Bronchial epithelial cell (primary cell): ENCODE results near the gene REEP2. TPM values are rescaled to one million over a fixed set of nuclear protein-coding genes. Genes with fewer than 3 reads are reported as not detected.

Source experiments
- DNase-seq: peaks from one replicate; pipeline ENCODE4 v3.0.0-alpha.2; 2010; ENCODE audit warnings: low read depth
- FAIRE-seq: peaks from 2 replicates; lab custom pipeline; 2011; peaks lifted over from hg19 to GRCh38; lab: Jason Lieb, UNC
- H3K27me3 ChIP-seq: 2 replicates; pipeline ENCODE4 v1.5.1; 2011; ENCODE audit warnings: low read length; ENCODE audit not compliant: control insufficient read depth, insufficient read depth
- H3K36me3 ChIP-seq: 2 replicates; pipeline ENCODE4 v1.5.1; 2011; ENCODE audit warnings: low read length; ENCODE audit not compliant: control insufficient read depth, insufficient read depth
- H3K4me3 ChIP-seq: 2 replicates; pipeline ENCODE4 v1.5.1; 2011; ENCODE audit warnings: mild to moderate bottlenecking, low read depth, low read length, control low read depth
- total RNA-seq: library from RNA; depleted of rRNA; stranded (reverse); fragments of >200 nt; gene quantifications from 2 replicates; pipeline ENCODE4 v1.2.1, GENCODE V29; 2014
- TF ChIP-seq, protein P1 (sequence below): IDR thresholded peaks from 2 replicates; pipeline ENCODE4 v1.5.1; 2011; ENCODE audit warnings: mild to moderate bottlenecking, moderate library complexity, low read length, control low read depth, inconsistent platforms; ENCODE audit not compliant: insufficient read depth, severe bottlenecking

Gene REEP2
- total RNA-seq, 1 donor from 2014 or later: 2.4 TPM

DNA sequence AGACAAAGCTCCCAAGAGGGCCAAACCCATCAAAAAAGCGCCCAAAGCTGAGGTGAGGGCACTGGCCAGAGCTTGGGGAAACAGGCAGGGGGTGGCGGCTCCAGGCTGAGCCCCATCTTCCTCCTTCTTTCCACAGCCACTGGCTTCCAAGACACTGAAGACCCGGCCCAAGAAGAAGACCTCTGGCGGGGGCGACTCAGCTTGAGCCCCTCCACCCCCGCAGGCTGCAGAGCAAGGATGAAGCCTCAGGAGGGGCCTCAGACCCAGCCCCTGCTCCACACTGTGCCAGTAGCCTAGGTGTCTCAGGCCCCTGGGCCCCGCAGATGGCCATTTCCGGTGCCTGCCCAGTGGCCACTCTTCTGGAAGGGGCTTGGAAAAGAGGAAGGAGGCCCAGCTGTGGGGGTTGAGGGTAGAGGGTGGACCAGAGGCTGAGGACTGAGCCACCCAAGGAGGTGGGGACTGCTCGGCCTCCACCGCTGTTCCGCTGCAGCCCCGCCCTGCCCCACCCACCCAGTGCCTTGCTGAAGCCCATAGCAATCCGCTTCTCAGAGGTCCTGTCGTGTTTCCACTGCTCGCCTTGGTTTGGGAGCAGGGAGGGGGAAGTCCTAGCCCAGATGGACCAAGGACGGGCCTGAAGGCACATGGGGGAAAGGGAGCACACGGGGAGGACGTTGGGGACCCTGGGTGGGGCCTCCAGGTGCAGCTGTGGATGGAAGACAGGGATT, 6.9 kb downstream of the REEP2 start:
- no peak for FAIRE-seq
- TF ChIP-seq, protein P1, sequence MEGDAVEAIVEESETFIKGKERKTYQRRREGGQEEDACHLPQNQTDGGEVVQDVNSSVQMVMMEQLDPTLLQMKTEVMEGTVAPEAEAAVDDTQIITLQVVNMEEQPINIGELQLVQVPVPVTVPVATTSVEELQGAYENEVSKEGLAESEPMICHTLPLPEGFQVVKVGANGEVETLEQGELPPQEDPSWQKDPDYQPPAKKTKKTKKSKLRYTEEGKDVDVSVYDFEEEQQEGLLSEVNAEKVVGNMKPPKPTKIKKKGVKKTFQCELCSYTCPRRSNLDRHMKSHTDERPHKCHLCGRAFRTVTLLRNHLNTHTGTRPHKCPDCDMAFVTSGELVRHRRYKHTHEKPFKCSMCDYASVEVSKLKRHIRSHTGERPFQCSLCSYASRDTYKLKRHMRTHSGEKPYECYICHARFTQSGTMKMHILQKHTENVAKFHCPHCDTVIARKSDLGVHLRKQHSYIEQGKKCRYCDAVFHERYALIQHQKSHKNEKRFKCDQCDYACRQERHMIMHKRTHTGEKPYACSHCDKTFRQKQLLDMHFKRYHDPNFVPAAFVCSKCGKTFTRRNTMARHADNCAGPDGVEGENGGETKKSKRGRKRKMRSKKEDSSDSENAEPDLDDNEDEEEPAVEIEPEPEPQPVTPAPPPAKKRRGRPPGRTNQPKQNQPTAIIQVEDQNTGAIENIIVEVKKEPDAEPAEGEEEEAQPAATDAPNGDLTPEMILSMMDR: no peak
- DNase-seq: no peak
- no peak overlapping the region for H3K4me3 ChIP-seq
- no peaks in the 10 kb centered on the region for H3K36me3 ChIP-seq
- no peaks in the 10 kb centered on the region for H3K27me3 ChIP-seq

DNA sequence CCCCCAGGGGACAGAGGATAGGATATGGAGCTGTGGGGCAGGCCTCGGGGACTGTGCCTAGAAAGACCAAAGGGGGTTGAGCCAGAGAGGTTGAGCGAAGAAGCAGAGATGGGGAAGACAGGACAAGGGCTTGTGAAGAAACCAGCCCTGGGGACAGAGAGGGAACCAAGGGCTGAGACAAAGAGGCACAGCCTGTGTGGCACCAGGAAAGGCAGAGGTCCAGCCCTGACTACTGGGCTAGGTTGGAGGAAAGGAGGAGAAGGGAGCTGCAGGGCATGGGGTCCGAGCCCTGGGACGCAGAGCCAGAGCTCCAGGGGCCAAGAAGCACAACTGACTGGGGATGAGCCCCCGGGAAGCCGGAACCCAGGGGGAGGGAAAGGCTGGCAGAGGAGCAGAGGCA, 9.2 kb downstream of the REEP2 start:
- no peaks in the 10 kb centered on the region for H3K36me3 ChIP-seq
- no peak for FAIRE-seq
- TF ChIP-seq, protein P1: no peak
- DNase-seq: no peak
- H3K27me3 ChIP-seq: no peaks in the 10 kb centered on the region
- no peak overlapping the region for H3K4me3 ChIP-seq

DNA sequence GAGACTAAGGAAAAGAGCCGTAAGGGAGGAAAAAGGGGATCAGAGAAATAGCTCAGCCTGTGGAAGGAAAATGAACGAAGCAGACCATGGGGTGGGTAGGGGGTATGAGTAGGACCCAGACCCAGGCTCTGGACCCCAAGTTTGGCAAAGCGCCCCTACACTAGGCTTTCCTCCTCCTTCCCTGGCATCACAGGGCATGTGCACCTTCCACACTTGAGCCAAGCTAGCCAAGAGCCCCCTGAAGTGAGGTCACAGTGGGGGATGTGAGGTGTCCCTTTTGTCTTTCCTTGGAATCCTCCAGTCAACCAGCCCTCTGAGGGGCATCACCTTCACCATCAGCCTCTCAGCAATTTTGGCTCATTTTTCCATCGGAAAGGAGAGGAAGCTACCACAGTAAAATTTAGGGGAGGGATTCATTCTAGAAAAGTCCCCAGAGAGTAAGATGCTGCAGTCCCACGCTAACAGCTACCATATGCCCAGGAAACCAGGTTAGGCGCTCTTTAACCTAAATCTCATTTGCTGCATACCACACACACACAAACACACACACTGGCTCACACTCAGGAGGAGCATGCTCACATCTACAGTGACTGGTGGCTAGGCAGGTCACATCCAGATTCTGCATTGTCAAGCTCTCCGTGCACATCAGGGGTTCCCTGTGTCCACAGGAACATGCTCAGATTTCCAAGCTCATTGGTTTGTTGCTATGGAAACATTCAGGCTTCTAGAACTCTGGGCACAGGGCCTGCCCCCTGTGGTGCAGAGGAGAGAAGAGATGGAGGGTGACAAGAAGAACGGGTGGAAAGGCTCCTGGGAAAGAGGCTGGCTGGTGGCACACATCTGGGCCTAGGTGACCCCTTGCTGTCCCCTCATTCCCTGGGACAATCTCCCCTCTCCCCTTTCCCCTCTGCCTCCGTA, 9.9 kb downstream of the REEP2 start:
- no peak overlapping the region for H3K4me3 ChIP-seq

DNA sequence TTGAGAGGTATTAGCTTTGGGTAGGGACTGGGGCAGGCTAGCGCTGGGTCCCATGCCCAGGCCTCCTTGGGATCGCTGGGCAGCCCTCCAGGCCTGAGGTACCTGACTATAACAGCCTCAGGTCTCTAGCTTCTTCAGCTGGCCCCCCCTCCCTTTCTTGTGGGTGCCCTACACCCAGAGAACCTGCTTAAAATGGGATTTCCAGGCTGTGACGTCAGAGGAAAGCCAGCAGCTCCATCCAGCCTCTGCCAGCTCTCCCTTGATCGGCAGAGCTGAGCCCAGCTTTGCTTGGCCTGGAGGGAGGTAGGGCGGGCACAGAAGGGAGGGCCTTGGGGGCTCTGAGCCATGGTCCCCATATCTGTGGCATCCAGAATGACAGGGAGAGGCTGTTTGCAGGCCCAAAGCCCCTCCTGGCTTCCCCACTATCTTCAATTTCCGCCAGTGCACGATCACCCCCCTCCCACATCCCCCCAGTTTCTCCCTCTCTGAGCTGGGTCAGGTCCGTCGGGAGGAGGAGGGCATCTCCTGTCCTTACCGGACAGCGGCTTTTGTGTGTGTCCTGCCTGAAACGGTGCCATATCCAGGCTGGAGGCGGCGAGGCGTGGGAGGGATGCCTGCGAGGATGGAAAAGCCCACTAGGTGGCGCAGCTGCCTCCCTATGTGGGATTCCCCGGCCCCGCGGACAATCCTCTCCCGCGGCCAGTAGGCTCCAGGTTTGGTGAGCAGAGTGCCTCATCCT, 10.8 kb downstream of the REEP2 start:
- Histone ChIP-seq H3K36me3 (no peaks in the 10 kb centered on the region), H3K4me3 (no peak overlapping the region), H3K27me3 (no peaks in the 10 kb centered on the region)
- TF ChIP-seq, protein P1: peak; percentile 95
- DNase-seq (peak; percentile 56), FAIRE-seq (no peak)

More for the DNA sequence above, 9.9 kb downstream of the REEP2 start:
- peak; percentile 13 for FAIRE-seq
- no peaks in the 10 kb centered on the region for H3K27me3 ChIP-seq
- DNase-seq: no peak
- TF ChIP-seq, protein P1: no peak
- H3K36me3 ChIP-seq: no peaks in the 10 kb centered on the region

DNA sequence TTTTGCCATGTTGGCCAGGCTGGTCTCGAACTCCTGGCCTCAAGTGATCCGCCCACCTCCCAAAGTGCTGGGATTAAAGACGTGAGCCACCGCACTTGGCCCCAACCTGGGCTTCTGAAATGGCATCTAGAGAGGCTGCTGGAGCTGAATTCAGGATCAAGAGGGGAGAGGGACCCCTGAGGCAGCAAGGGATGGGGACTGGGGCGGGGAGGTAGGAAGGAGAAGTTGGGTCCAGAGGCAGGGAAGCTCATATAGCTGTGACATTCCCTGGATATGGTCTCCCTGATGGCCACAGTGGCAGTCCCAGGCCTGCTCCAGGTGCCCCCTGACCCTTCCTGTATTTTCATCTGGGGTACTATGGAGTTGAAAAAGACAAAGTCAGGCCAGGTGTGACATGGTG, 12.1 kb downstream of the REEP2 start:
- FAIRE-seq: no peak
- DNase-seq: no peak
- TF ChIP-seq, protein P1: no peak
- Histone ChIP-seq H3K27me3 (no peaks in the 10 kb centered on the region), H3K36me3 (no peaks in the 10 kb centered on the region), H3K4me3 (no peak overlapping the region)
